Measurements from ENCODE around the gene EHD3.
"Not testable (repeated sequence)": the region's sequence is repeated elsewhere in the genome, so short reads cannot be mapped to it uniquely, and the experiment has no call there.

Gene EHD3

GRCh38 chr2:31270131-31270530 is 36.2 kb downstream of the EHD3 start:
- no peak overlapping the region for H3K27ac ChIP-seq (ENCODE audit: low read length)
- no peaks in the 10 kb centered on the region for H3K9me3 ChIP-seq (ENCODE audit: control insufficient read depth in 2 of 2, low read length in 2 of 2)
- H3K9ac ChIP-seq (ENCODE audit: low read length in 2 of 2): no peak overlapping the region
- no peak overlapping the region for H3K4me3 ChIP-seq (ENCODE audit: low read length in 2 of 2)
- peaks cover 6 to 17% of the 10 kb centered on the region in 2 donors for H3K27me3 ChIP-seq (ENCODE audit: control insufficient read depth in 1 of 2, insufficient read depth in 2 of 2, low read length in 2 of 2)
- no peaks in the 10 kb centered on the region for H3K4me1 ChIP-seq (ENCODE audit: control insufficient read depth, insufficient read depth, low read length)
- peaks cover 0 to 4% of the 10 kb centered on the region in 2 donors for H3K36me3 ChIP-seq (ENCODE audit: control insufficient read depth in 2 of 2, insufficient read depth in 2 of 2, low read length in 2 of 2)

GRCh38 chr2:31270822-31271231 is 36.9 kb downstream of the EHD3 start:
- H3K27me3 ChIP-seq (ENCODE audit: control insufficient read depth in 1 of 2, insufficient read depth in 2 of 2, low read length in 2 of 2): peaks cover 6 to 21% of the 10 kb centered on the region in 2 donors
- no peak overlapping the region for H3K4me3 ChIP-seq (ENCODE audit: low read length in 2 of 2)
- H3K36me3 ChIP-seq (ENCODE audit: control insufficient read depth in 2 of 2, insufficient read depth in 2 of 2, low read length in 2 of 2): peaks cover 0 to 3% of the 10 kb centered on the region in 2 donors
- no peak overlapping the region for H3K27ac ChIP-seq (ENCODE audit: low read length)
- H3K9ac ChIP-seq (ENCODE audit: low read length in 2 of 2): no peak overlapping the region
- H3K4me1 ChIP-seq (ENCODE audit: control insufficient read depth, insufficient read depth, low read length): no peaks in the 10 kb centered on the region
- H3K9me3 ChIP-seq (ENCODE audit: control insufficient read depth in 2 of 2, low read length in 2 of 2): no peaks in the 10 kb centered on the region

GRCh38 chr2:31271851-31272267 is 37.9 kb downstream of the EHD3 start:
- Histone ChIP-seq H3K27me3 (ENCODE audit: control insufficient read depth in 1 of 2, insufficient read depth in 2 of 2, low read length in 2 of 2) (peaks cover 6 to 21% of the 10 kb centered on the region in 2 donors), H3K27ac (ENCODE audit: low read length) (no peak overlapping the region), H3K4me3 (ENCODE audit: low read length in 2 of 2) (no peak overlapping the region), H3K36me3 (ENCODE audit: control insufficient read depth in 2 of 2, insufficient read depth in 2 of 2, low read length in 2 of 2) (no peaks in the 10 kb centered on the region), H3K9me3 (ENCODE audit: control insufficient read depth in 2 of 2, low read length in 2 of 2) (no peaks in the 10 kb centered on the region), H3K4me1 (ENCODE audit: control insufficient read depth, insufficient read depth, low read length) (no peaks in the 10 kb centered on the region), H3K9ac (ENCODE audit: low read length in 2 of 2) (no peak overlapping the region)

- Histone ChIP-seq H3K27ac (ENCODE audit: low read length) (no peak overlapping the region), H3K4me3 (ENCODE audit: low read length in 2 of 2) (no peak overlapping the region), H3K27me3 (ENCODE audit: control insufficient read depth in 1 of 2, insufficient read depth in 2 of 2, low read length in 2 of 2) (peaks cover 6 to 21% of the 10 kb centered on the region in 2 donors), H3K36me3 (ENCODE audit: control insufficient read depth in 2 of 2, insufficient read depth in 2 of 2, low read length in 2 of 2) (no peaks in the 10 kb centered on the region), H3K4me1 (ENCODE audit: control insufficient read depth, insufficient read depth, low read length) (no peaks in the 10 kb centered on the region), H3K9ac (ENCODE audit: low read length in 2 of 2) (no peak overlapping the region), H3K9me3 (ENCODE audit: control insufficient read depth in 2 of 2, low read length in 2 of 2) (no peaks in the 10 kb centered on the region)
These were observed 40.6 kb downstream of the EHD3 start for GRCh38 chr2:31274401-31275075.

GRCh38 chr2:31275976-31276375 is 42.0 kb downstream of the EHD3 start:
- H3K4me1 ChIP-seq (ENCODE audit: control insufficient read depth, insufficient read depth, low read length): no peaks in the 10 kb centered on the region
- no peak overlapping the region for H3K27ac ChIP-seq (ENCODE audit: low read length)
- H3K4me3 ChIP-seq (ENCODE audit: low read length in 2 of 2): no peak overlapping the region
- peaks cover 6 to 21% of the 10 kb centered on the region in 2 donors for H3K27me3 ChIP-seq (ENCODE audit: control insufficient read depth in 1 of 2, insufficient read depth in 2 of 2, low read length in 2 of 2)
- no peak overlapping the region for H3K9ac ChIP-seq (ENCODE audit: low read length in 2 of 2)
- H3K9me3 ChIP-seq (ENCODE audit: control insufficient read depth in 2 of 2, low read length in 2 of 2): no peaks in the 10 kb centered on the region
- H3K36me3 ChIP-seq (ENCODE audit: control insufficient read depth in 2 of 2, insufficient read depth in 2 of 2, low read length in 2 of 2): no peaks in the 10 kb centered on the region

GRCh38 chr2:31277621-31278020 is 43.7 kb downstream of the EHD3 start:
- Histone ChIP-seq H3K9ac (ENCODE audit: low read length in 2 of 2) (no peak overlapping the region), H3K9me3 (ENCODE audit: control insufficient read depth in 2 of 2, low read length in 2 of 2) (no peaks in the 10 kb centered on the region), H3K27ac (ENCODE audit: low read length) (no peak overlapping the region), H3K4me3 (ENCODE audit: low read length in 2 of 2) (no peak overlapping the region), H3K4me1 (ENCODE audit: control insufficient read depth, insufficient read depth, low read length) (no peaks in the 10 kb centered on the region), H3K36me3 (ENCODE audit: control insufficient read depth in 2 of 2, insufficient read depth in 2 of 2, low read length in 2 of 2) (no peaks in the 10 kb centered on the region), H3K27me3 (ENCODE audit: control insufficient read depth in 1 of 2, insufficient read depth in 2 of 2, low read length in 2 of 2) (peaks cover 6 to 18% of the 10 kb centered on the region in 2 donors)

- Histone ChIP-seq H3K27ac (ENCODE audit: low read length) (no peak overlapping the region), H3K9me3 (ENCODE audit: control insufficient read depth in 2 of 2, low read length in 2 of 2) (no peaks in the 10 kb centered on the region), H3K9ac (ENCODE audit: low read length in 2 of 2) (no peak overlapping the region), H3K36me3 (ENCODE audit: control insufficient read depth in 2 of 2, insufficient read depth in 2 of 2, low read length in 2 of 2) (no peaks in the 10 kb centered on the region), H3K4me1 (ENCODE audit: control insufficient read depth, insufficient read depth, low read length) (no peaks in the 10 kb centered on the region), H3K4me3 (ENCODE audit: low read length in 2 of 2) (no peak overlapping the region), H3K27me3 (ENCODE audit: control insufficient read depth in 1 of 2, insufficient read depth in 2 of 2, low read length in 2 of 2) (no peaks in the 10 kb centered on the region)
These were observed 48.7 kb downstream of the EHD3 start for GRCh38 chr2:31282634-31283033.

GRCh38 chr2:31283193-31283919 is 49.4 kb downstream of the EHD3 start:
- H3K27ac ChIP-seq (ENCODE audit: low read length); H3K9me3 ChIP-seq (ENCODE audit: control insufficient read depth in 2 of 2, low read length in 2 of 2); H3K27me3 ChIP-seq (ENCODE audit: control insufficient read depth in 1 of 2, insufficient read depth in 2 of 2, low read length in 2 of 2); H3K9ac ChIP-seq (ENCODE audit: low read length in 2 of 2); H3K36me3 ChIP-seq (ENCODE audit: control insufficient read depth in 2 of 2, insufficient read depth in 2 of 2, low read length in 2 of 2); H3K4me3 ChIP-seq (ENCODE audit: low read length in 2 of 2); H3K4me1 ChIP-seq (ENCODE audit: control insufficient read depth, insufficient read depth, low read length): not testable (repeated sequence)

GRCh38 chr2:31284107-31284506 is 50.2 kb downstream of the EHD3 start:
- Histone ChIP-seq H3K4me1 (ENCODE audit: control insufficient read depth, insufficient read depth, low read length) (no peaks in the 10 kb centered on the region), H3K27me3 (ENCODE audit: control insufficient read depth in 1 of 2, insufficient read depth in 2 of 2, low read length in 2 of 2) (no peaks in the 10 kb centered on the region), H3K9me3 (ENCODE audit: control insufficient read depth in 2 of 2, low read length in 2 of 2) (no peaks in the 10 kb centered on the region), H3K36me3 (ENCODE audit: control insufficient read depth in 2 of 2, insufficient read depth in 2 of 2, low read length in 2 of 2) (no peaks in the 10 kb centered on the region), H3K4me3 (ENCODE audit: low read length in 2 of 2) (no peak overlapping the region), H3K27ac (ENCODE audit: low read length) (no peak overlapping the region), H3K9ac (ENCODE audit: low read length in 2 of 2) (no peak overlapping the region)

GRCh38 chr2:31286230-31286629 is 52.3 kb downstream of the EHD3 start:
- Histone ChIP-seq H3K36me3 (ENCODE audit: control insufficient read depth in 2 of 2, insufficient read depth in 2 of 2, low read length in 2 of 2) (no peaks in the 10 kb centered on the region), H3K27me3 (ENCODE audit: control insufficient read depth in 1 of 2, insufficient read depth in 2 of 2, low read length in 2 of 2) (no peaks in the 10 kb centered on the region), H3K9me3 (ENCODE audit: control insufficient read depth in 2 of 2, low read length in 2 of 2) (no peaks in the 10 kb centered on the region), H3K4me1 (ENCODE audit: control insufficient read depth, insufficient read depth, low read length) (no peaks in the 10 kb centered on the region), H3K4me3 (ENCODE audit: low read length in 2 of 2) (no peak overlapping the region), H3K27ac (ENCODE audit: low read length) (no peak overlapping the region), H3K9ac (ENCODE audit: low read length in 2 of 2) (no peak overlapping the region)

GRCh38 chr2:31286961-31287550 is 53.1 kb downstream of the EHD3 start:
- Histone ChIP-seq H3K27ac (ENCODE audit: low read length) (no peak overlapping the region), H3K9ac (ENCODE audit: low read length in 2 of 2) (no peak overlapping the region), H3K27me3 (ENCODE audit: control insufficient read depth in 1 of 2, insufficient read depth in 2 of 2, low read length in 2 of 2) (no peaks in the 10 kb centered on the region), H3K4me3 (ENCODE audit: low read length in 2 of 2) (no peak overlapping the region), H3K4me1 (ENCODE audit: control insufficient read depth, insufficient read depth, low read length) (no peaks in the 10 kb centered on the region), H3K36me3 (ENCODE audit: control insufficient read depth in 2 of 2, insufficient read depth in 2 of 2, low read length in 2 of 2) (no peaks in the 10 kb centered on the region), H3K9me3 (ENCODE audit: control insufficient read depth in 2 of 2, low read length in 2 of 2) (no peaks in the 10 kb centered on the region)
